Activated CD8-positive, alpha-beta memory T cell treated with anti-CD3 and anti-CD28 coated beads, Interleukin-2, amount 50 U/mL, for 24 hours (primary cell): ENCODE results near the gene PLXNB2.

Experiments used
- DNase-seq: peaks from one replicate; pipeline ENCODE4 v3.0.0-alpha.2; 2020; ENCODE audit errors: extremely low read depth

The PLXNB2 gene

DNA sequence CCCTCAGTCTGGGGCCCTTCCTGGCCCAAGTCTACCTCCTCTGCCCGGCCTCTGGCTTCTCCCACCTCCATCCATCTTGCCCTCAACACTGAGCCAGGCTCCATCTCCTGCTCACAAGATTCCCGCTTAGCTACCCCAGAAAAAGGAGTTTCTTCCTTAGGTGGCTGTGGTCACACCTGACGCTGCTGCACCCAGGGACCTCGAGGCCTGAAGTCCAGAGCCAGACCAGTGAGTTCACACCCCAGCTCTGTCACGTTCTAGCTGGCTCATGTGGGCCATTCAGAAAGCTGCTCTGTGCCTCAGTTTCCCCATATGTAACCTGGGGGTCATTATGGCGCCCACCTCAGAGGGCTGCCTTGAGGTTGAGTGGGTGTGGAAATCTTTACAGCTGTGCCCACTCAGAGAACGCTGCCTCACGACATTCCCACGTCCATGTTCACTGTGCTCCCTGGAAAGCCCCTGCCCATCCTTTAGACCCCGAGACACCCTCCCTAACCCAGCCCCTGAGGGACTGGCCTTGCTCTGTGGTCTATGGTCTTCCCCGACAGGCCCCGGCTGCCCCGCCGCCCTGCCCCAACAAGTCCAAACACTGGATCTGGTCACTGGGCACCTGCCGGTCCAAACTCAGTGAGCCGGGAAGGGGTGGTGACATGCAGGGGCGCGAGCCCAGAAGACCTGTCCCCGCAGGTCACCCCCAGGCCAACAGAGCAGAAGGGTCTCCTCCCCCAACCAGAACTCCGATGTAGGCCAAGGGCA, 9.8 kb downstream of the PLXNB2 start:
- no peak for DNase-seq

GRCh38 chr22:50296658-50297490, 10.6 kb downstream of the PLXNB2 start:
- DNase-seq, result no peak

GRCh38 chr22:50294319-50294656, 13.2 kb downstream of the PLXNB2 start:
- DNase-seq, result no peak

DNA sequence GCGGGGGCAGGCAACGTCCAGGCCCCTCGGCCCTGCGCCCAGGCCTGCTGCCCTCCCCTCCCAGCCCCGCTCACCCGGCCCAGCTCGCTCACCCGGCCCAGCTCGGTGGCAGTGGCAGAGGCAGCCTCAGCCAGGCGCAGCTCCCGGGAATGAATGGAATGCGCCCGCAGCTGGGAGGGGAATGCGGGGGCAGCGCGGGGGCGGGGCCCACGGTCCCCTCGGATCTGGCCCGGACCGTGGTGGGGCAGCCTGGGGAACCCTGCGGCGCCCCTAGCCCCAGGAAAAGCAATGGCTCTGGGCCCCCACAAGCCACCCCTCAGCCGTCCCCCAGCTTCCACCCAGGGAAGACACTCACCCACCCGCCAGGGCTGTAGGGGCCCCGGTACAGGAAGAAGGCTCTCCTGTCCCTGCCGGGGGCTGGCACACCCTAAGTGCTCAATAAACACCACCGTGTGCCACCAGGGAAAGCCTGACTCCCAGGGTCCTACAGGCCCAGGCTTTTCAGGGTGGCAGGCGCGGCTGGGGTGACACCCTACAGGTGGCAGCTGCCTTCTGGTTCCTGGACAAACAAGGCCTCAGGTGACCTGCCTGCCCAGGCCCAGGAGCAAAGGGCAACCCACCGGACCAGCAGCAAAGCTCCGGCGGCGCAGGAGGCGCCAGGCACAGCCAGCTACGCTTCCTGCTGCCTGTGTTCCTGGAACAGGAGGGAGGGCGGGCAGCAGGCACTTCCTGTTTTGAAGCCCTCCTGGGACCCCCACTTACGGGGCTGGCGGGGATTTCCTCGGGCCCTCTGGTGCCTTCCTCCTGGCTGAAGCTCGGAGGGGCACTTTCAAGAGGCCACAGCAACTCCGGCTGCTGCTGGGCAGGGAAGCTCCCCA, 13.8 kb downstream of the PLXNB2 start:
- DNase-seq, result no peak

GRCh38 chr22:50292643-50293440, 14.6 kb downstream of the PLXNB2 start:
- DNase-seq, result no peak

DNA sequence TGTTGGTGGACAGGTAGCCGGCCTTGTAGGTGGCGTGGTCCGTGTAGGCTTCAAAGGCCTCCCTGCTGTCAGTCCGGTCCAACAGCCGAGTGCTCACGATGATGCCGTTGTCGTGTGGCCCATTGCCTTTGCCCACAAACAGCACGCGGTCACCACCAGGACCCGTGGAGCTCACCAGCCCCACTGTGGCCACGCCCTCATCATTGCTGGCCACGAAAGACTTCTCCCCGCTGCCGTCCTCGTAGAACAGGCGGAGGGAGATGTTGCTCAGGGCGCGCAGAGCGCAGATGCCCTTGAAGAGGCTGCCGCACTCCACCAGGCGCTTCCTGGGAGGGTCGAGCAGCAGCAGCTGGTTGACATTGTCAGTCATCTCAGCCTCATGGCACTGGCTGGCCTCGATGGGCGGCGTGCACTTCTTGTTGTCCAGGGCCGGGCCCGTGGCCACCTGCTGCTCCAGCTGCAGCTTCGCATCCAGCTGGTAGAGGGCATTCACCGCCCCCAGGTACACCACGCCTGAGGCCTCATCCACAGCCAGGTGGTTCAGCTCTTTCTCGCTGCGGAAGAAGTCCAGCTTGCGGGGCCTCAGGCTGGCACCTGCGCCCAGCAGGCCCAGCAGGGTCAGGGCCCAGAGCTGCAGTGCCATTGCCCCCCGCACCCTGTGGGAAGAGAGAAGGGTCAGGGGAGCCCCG, 17.4 kb downstream of the PLXNB2 start:
- no peak for DNase-seq

GRCh38 chr22:50289151-50289941, 18.1 kb downstream of the PLXNB2 start:
- DNase-seq, result no peak

GRCh38 chr22:50287731-50288130, 19.7 kb downstream of the PLXNB2 start:
- no peak for DNase-seq

DNA sequence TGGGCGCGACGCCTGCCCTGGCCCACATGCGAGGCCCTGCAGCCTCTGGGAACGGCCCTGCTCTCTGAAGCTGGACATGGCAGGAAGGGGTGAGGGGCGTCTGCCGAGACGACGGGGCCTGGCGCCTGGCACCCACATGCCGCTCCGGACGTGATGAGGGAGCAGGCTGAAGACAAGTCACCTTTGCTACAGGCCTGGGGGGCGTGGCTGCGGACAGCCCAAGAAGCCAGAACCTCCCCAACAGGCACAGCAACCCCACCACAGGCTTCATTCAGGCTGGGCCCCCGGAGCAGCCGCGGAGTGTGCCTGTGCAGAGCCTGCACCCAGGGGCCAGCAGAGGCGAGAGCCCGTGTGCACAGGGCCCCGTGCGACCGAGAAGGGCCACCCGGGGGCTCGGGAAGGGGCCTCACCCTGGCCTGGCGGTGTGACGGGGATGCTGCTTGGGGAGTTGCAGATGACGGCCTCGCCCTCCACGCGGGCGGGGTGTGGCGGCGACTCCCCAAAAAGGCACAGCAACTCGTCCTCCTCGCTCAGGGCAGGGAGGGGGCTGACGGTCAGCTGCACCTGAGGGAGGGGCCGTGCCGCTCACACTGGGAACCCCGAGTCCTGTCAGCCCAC, 20.6 kb downstream of the PLXNB2 start:
- DNase-seq, result no peak

GRCh38 chr22:50286275-50286674, 21.2 kb downstream of the PLXNB2 start:
- no peak for DNase-seq

DNA sequence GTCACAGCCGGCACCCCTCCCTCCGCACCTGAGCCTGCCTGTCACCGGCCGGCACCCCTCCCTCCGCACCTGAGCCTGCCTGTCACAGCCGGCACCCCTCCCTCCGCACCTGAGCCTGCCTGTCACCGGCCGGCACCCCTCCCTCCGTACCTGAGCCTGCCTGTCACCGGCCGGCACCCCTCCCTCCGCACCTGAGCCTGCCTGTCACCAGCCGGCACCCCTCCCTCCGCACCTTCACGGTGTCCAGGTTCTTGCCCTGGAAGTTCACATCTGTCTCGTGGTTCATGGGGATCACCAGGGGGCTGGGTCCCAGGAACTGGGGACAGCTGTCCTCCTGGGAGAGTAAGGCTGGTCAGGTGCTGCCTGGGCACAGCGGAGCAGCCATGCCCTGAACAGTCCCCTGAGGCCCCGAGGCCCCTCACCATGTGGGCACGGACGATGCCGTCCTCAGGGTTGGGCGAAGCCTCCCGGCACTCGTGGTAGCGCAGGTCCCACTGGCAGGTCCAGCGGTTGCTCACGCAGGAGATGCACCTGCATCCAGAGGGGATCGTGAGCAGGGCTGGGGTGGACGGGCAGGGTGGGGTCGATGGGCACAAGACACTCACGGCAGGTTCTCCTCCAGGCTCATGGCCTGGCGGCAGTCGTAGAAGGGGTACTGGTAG, 21.7 kb downstream of the PLXNB2 start:
- DNase-seq, result no peak

GRCh38 chr22:50284479-50284878, 23.0 kb downstream of the PLXNB2 start:
- DNase-seq, result no peak

GRCh38 chr22:50283821-50284220, 23.6 kb downstream of the PLXNB2 start:
- no peak for DNase-seq

- DNase-seq, result no peak
Observed at GRCh38 chr22:50282361-50283155, 24.9 kb downstream of the PLXNB2 start.

DNA sequence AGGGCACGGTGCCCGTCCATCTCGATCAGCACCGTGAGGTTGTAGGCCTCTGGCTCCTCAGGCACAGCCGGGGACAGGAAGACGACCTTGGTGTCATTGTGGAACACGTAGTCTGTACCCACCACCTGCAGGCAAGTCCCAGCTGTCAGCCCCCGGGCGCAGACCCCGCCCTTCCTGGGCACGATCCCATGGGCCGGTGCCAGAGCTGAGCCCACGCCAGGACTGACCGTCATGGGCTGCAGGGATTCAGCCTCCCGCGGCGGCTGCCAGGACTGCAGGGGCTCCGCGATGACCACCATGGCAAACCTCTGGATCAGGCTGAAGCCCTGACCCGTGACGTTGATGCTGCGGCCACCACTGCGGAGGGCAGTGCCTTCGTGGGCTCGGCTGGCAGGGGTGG, 25.5 kb downstream of the PLXNB2 start:
- DNase-seq, result no peak

DNA sequence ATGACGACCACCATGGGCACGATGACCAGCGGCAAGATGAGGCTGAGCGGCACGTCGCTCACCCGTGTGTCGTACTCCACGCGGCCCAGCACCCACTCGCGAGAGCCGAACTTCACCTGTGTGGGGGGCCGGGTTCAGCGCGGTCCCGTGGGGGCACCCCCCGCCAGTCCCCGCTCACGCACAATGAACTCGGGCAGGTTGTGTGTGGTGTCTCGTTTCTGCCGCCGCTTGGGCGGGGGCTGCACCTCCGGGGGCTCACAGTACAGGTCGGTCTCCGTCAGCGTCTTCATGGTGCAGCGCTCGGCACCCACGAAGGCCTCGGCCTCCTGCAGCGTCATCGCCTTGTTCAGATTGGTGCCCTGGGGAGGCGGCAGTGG, 26.1 kb downstream of the PLXNB2 start:
- no peak for DNase-seq

DNA sequence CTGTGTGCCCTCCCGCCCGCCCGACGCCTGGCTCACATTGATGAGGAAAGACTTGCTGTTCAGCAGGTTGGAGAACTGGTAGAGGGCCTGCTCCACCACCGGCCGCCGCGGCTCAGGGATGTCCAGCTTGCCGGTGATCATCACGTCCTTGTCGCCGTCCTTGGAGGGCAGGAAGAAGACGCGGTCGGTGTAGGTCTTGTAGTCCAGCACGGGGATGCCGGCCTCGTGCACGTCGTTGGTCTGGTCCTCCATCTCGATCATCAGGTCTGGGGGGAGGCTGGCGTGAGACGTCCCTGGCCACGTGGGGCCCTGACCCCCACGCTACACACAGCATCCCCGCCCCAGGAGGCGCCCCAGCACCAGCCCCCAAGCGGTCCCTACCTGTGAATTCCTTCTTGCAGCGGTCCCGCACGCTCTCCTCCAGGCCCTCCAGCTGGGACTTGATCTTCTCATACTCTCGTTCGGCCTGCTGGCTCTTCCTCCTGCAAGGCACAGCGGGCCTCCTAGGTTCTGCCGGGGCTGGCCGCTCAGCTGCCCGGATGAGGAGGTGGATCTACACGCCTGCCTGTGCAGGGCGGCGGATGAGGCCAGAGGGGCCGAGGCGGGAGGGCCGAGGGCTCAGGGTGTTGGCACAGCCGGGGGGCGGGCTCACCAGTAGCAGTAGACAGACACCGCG, 26.6 kb downstream of the PLXNB2 start:
- no peak for DNase-seq
